GM23248 (cell line): Measurements from ENCODE around the gene SULT4A1. TPM values are rescaled to one million over a fixed set of nuclear protein-coding genes. Genes with fewer than 3 reads are reported as not detected.

ENCODE experiments used
- DNase-seq: peaks from one replicate; pipeline ENCODE4 v3.0.0-alpha.2; 2015
- H2AFZ ChIP-seq: fragments of 200-600 bp; sonication (generic); 2 replicates; pipeline ENCODE4 v1.6.1; 2016; ENCODE audit warnings: antibody characterized with exemption
- H3F3A ChIP-seq: fragments of 200-600 bp; sonication (generic); 2 replicates; pipeline ENCODE4 v1.6.1; 2016; ENCODE audit warnings: mild to moderate bottlenecking, antibody characterized with exemption, mixed run types; ENCODE audit not compliant: insufficient read depth
- H3K27ac ChIP-seq: fragments of 200-600 bp; sonication (generic); 2 replicates; pipeline ENCODE4 v1.5.1; 2016; ENCODE audit warnings: mild to moderate bottlenecking
- H3K27me3 ChIP-seq: fragments of 200-600 bp; sonication (generic); replicated peaks from 2 replicates; pipeline ENCODE4 v1.6.1; 2016; ENCODE audit warnings: mild to moderate bottlenecking; ENCODE audit not compliant: insufficient read depth
- H3K36me3 ChIP-seq: fragments of 200-600 bp; sonication (generic); 2 replicates; pipeline ENCODE4 v1.6.1; 2016; ENCODE audit warnings: low read depth, mild to moderate bottlenecking
- H3K4me1 ChIP-seq: fragments of 200-600 bp; sonication (generic); 2 replicates; pipeline ENCODE4 v1.6.1; 2016; ENCODE audit warnings: mild to moderate bottlenecking; ENCODE audit not compliant: insufficient read depth
- H3K4me2 ChIP-seq: fragments of 200-600 bp; sonication (generic); one replicate; pipeline ENCODE4 v1.6.1; 2016; ENCODE audit warnings: mild to moderate bottlenecking; ENCODE audit not compliant: unreplicated experiment
- H3K4me3 ChIP-seq: fragments of 200-600 bp; sonication (generic); 2 replicates; pipeline ENCODE4 v1.5.1; 2016; ENCODE audit warnings: mild to moderate bottlenecking
- H3K79me2 ChIP-seq: fragments of 200-600 bp; sonication (generic); 2 replicates; pipeline ENCODE4 v1.6.1; 2016; ENCODE audit warnings: mild to moderate bottlenecking; ENCODE audit not compliant: insufficient read depth
- H3K9ac ChIP-seq: fragments of 200-600 bp; sonication (generic); 2 replicates; pipeline ENCODE4 v1.6.1; 2016; ENCODE audit warnings: mild to moderate bottlenecking
- H3K9me2 ChIP-seq: fragments of 200-600 bp; sonication (generic); 2 replicates; pipeline ENCODE4 v1.6.1; 2016; ENCODE audit warnings: mixed run types, mild to moderate bottlenecking, moderate library complexity; ENCODE audit not compliant: insufficient read depth
- H3K9me3 ChIP-seq: fragments of 200-600 bp; sonication (generic); one replicate; pipeline ENCODE4 v1.6.1; 2017; ENCODE audit warnings: low read depth
- H4K20me1 ChIP-seq: fragments of 200-600 bp; sonication (generic); 2 replicates; pipeline ENCODE4 v1.6.0; 2016; ENCODE audit not compliant: insufficient read depth
- EZH2 ChIP-seq: fragments of 200-600 bp; sonication (generic); IDR thresholded peaks from 2 replicates; pipeline ENCODE4 v1.6.1; 2018; ENCODE audit warnings: antibody characterized with exemption, mild to moderate bottlenecking; ENCODE audit not compliant: insufficient read depth, poor library complexity, severe bottlenecking
- EZH2phosphoT487 ChIP-seq: fragments of 200-600 bp; sonication (generic); IDR thresholded peaks from 2 replicates; pipeline ENCODE4 v1.6.1; 2018; ENCODE audit warnings: antibody characterized with exemption, moderate library complexity, mild to moderate bottlenecking, low read depth; ENCODE audit not compliant: insufficient read depth
- WGBS, 2 experiments: methylation state at CpG; one replicate each; pipeline ENCODE4 v1.1.6; 2015 to 2017; ENCODE audit warnings: low lambda C conversion rate in 2 of 2, low coverage in 1 of 2; ENCODE audit errors: missing lambda C conversion rate in 2 of 2; 5-methylcytosine and 5-hydroxymethylcytosine counted together
- in situ Hi-C: fragments of 300-500 bp; cut with MboI; formaldehyde crosslinking; loops from 2 replicates; pipeline ENCODE4 v1.15.0; 2020
- polyA plus RNA-seq: library from polyadenylated mRNA; unstranded; fragments of >200 nt; fragmentation: Nextera tagmentation; extraction: Ambion mirVana; gene quantifications from 2 replicates; pipeline ENCODE4 v1.2.1, GENCODE V29; 2016
- total RNA-seq: library from RNA; depleted of rRNA; stranded (reverse); fragments of >200 nt; shearing (Covaris generic); gene quantifications from 2 replicates; pipeline ENCODE4 v1.2.3, GENCODE V29; 2014

SULT4A1 gene
- total and polyA plus RNA-seq, 2 experiments from 2014 or later, result not detected

DNA sequence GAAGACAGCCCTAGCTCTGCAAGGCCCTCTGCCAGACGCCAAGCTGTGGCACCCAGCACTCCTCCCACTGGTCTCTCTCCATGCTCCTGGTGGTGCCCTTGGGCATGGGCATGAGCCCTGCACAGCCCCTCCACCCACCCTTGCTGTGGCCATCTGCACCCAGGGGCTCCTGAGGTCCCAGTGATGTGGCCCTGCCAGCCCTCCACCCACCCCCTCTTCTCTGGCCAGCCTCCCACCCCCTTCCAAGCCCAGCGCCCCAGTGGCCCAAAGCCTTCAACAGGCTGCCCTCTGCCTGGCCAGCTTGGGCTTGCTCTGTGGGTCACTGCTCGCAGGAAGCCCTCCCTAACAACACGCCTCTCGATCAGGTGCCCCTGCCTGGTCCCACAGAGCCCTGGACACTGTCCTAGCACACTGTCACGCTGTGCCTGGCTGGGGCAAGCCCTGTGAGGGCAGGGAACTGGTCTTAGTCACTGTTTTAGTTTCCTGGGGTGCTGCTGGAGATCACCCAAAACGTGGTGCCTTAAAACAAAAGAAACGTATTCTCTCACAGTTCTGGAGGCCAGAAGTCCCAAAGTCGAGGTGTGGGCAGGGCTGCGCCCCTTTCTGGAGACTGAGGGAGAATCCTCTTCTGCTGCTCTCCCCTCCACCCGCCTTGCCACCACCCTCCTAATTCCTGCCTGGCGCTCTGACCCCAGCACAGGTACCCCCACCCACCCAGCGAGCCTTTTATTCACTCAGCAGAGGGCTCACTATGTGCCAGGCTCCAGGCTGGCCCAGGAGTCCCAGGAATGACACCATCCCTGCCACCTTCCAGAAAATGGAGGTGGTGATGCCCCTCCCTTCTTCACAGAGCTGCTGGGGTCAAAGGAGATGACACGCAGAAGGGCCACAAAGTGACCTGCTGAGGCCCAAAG is 14.7 kb downstream of the SULT4A1 start:
- no peaks in the 10 kb centered on the region for H3K9me2 ChIP-seq
- DNase-seq, result no peak
- no peaks in the 10 kb centered on the region for H3K79me2 ChIP-seq
- no peaks in the 10 kb centered on the region for H3K4me1 ChIP-seq
- in situ Hi-C loops, result no loop called here
- TF ChIP-seq EZH2phosphoT487 (no peak), EZH2 (no peak)
- H3K4me2 ChIP-seq, result no peak overlapping the region
- no peaks in the 10 kb centered on the region for H3K36me3 ChIP-seq
- H3K4me3 ChIP-seq, result no peak overlapping the region
- H3K9ac ChIP-seq, result no peak overlapping the region
- H3K9me3 ChIP-seq, result no peaks in the 10 kb centered on the region
- peaks cover 32% of the 10 kb centered on the region for H3K27me3 ChIP-seq
- H3F3A ChIP-seq, result no peaks in the 10 kb centered on the region
- H3K27ac ChIP-seq, result no peak overlapping the region
- no peak overlapping the region for H2AFZ ChIP-seq
- no peaks in the 10 kb centered on the region for H4K20me1 ChIP-seq
- 47 to 55% methylated on average over 13 to 14 of the region's 14 CpGs for WGBS, 2 experiments

- in situ Hi-C loops, result no loop called here
- Histone ChIP-seq H2AFZ (no peak overlapping the region), H3K9me2 (no peaks in the 10 kb centered on the region), H3K27me3 (peaks cover 25% of the 10 kb centered on the region), H3K4me1 (no peaks in the 10 kb centered on the region), H3K4me3 (no peak overlapping the region), H3F3A (no peaks in the 10 kb centered on the region), H3K79me2 (no peaks in the 10 kb centered on the region), H3K27ac (no peak overlapping the region), H3K4me2 (no peak overlapping the region), H4K20me1 (no peaks in the 10 kb centered on the region), H3K9me3 (no peaks in the 10 kb centered on the region), H3K36me3 (no peaks in the 10 kb centered on the region), H3K9ac (no peak overlapping the region)
- no peak for DNase-seq
- 61 to 64% methylated on average over 11 of the region's 11 CpGs for WGBS, 2 experiments
- no peak for TF ChIP-seq EZH2
- TF ChIP-seq EZH2phosphoT487, result no peak
Measured at GRCh38 chr22:43846966-43847365, 15.3 kb downstream of the SULT4A1 start.

- Histone ChIP-seq H4K20me1 (no peaks in the 10 kb centered on the region), H3K79me2 (no peaks in the 10 kb centered on the region), H2AFZ (no peak overlapping the region), H3K27me3 (peaks cover 15% of the 10 kb centered on the region), H3K27ac (no peak overlapping the region), H3K36me3 (no peaks in the 10 kb centered on the region), H3K9ac (no peak overlapping the region), H3K9me2 (no peaks in the 10 kb centered on the region), H3K4me2 (no peak overlapping the region), H3K4me1 (no peaks in the 10 kb centered on the region), H3K9me3 (no peaks in the 10 kb centered on the region), H3K4me3 (no peak overlapping the region), H3F3A (no peaks in the 10 kb centered on the region)
- in situ Hi-C loops, result no loop called here
- WGBS, 2 experiments, result 55 to 65% methylated on average over 11 of the region's 11 CpGs
- DNase-seq, result no peak
- no peak for TF ChIP-seq EZH2phosphoT487
- TF ChIP-seq EZH2, result no peak
Measured at GRCh38 chr22:43845981-43846380, 16.3 kb downstream of the SULT4A1 start.

DNA sequence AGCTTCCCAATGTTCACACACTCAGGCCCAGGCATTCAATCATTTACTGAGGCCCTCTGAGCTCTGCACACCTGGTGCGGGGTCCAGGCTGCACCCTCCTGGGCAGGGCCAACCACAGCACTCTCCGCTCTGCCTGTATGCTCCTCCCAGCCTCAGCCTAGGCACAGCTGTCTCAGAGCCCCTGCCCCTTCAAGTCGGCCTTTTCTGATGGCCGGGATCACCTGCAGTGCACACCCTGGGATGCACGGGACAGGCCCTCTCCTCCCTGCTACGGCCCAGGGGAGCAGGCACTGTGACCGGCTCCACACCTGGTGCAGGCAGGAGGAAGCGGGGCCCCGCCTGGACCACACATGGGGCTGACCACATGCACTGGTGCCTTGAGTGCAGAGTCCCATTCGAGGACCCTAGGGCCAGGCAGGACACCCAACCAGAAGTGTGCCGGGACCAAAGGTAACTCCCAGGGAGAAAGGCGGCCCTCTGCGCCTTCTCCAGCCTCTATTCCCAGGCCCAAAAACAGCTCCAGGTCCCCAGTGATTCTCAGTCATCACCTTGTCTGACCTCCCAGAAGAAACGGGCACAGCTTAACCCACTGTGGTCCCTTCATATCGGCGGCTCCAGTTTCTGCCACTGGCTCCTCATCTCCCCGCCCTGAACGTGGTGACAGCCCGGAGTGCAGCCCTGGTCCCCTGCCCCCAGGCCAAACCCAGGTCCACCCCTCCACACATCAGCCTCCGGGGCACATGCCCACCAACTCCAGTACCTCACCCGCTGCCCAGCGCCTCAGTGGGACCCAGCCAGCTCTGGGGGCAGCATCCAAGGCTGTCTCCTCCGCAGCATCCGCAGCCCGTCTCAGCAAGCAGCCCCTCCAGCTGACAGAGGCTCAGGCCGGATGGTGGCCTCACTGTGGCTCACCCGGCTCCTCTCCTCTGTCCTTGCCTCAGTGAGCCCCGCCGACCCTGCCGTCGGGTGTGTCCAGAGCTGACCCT is 17.5 kb downstream of the SULT4A1 start:
- TF ChIP-seq EZH2 (no peak), EZH2phosphoT487 (no peak)
- Histone ChIP-seq H3K36me3 (no peaks in the 10 kb centered on the region), H3K9me2 (no peaks in the 10 kb centered on the region), H3K27ac (no peak overlapping the region), H4K20me1 (no peaks in the 10 kb centered on the region), H3K79me2 (no peaks in the 10 kb centered on the region), H3K4me3 (no peak overlapping the region), H3K9me3 (no peaks in the 10 kb centered on the region), H3K9ac (no peak overlapping the region), H2AFZ (no peak overlapping the region), H3K4me2 (no peak overlapping the region), H3K4me1 (no peaks in the 10 kb centered on the region), H3F3A (no peaks in the 10 kb centered on the region), H3K27me3 (0 out of 2 replicates have a peak, but pooled peaks cover 4% of the 10 kb centered on the region)
- 67 to 69% methylated on average over 31 of the region's 31 CpGs for WGBS, 2 experiments
- in situ Hi-C loops, result no loop called here
- no peak for DNase-seq
